ENCODE results near the gene ZFP36. TPM values are rescaled to one million over a fixed set of nuclear protein-coding genes. Genes with fewer than 3 reads are reported as not detected.
A peak's percentile ranks its signal among the peaks of the same experiment; 100 is the strongest.

ZFP36 gene
- total and polyA plus RNA-seq, 2 of the 8 experiments (the other 6 are each of a cell fraction or from before 2014, with no cell fraction given) = 4.0 to 10.9 TPM

- TF ChIP-seq TBP (IDR thresholded peaks at IDR 0.05; ENCODE audit: low read depth, low read length) (peak; percentile 64), POLR2AphosphoS5 (IDR thresholded peaks at IDR 0.05; ENCODE audit: low read depth, low read length) (peak; percentile 67; the same call in 1 of the 2 replicates), SP4 (IDR thresholded peaks at IDR 0.05; ENCODE audit: low read length) (peak; percentile 63), PHF8 (conservative IDR thresholded peaks at IDR 0.05; ENCODE audit: low read depth, low read length) (peak; percentile 46; the same call in 1 of the 2 replicates), BCL11A (IDR thresholded peaks at IDR 0.05; ENCODE audit: low read depth in 2 of 2, low read length in 2 of 2) (no peak)
Measured at GRCh38 chr19:39403331-39404312, 3.0 kb upstream of the ZFP36 start (continued).

Measured in H1 (cell line).